OCI-LY3 (cell line): ENCODE measurements around the gene PPIB.

Experiments used
- EZH2phosphoT487 ChIP-seq: fragments of 200-600 bp; shearing (Covaris generic); IDR thresholded peaks from 2 replicates; pipeline ENCODE4 v1.6.1; 2018; ENCODE audit warnings: antibody characterized with exemption, mixed run types, low read depth
- TF ChIP-seq, protein P1 (sequence below): fragments of 200-600, 300-600 bp; sonication (generic); IDR thresholded peaks from 2 replicates; pipeline ENCODE4 v1.5.1; 2014; ENCODE audit warnings: antibody characterized with exemption, low read length, low read depth

DNA sequence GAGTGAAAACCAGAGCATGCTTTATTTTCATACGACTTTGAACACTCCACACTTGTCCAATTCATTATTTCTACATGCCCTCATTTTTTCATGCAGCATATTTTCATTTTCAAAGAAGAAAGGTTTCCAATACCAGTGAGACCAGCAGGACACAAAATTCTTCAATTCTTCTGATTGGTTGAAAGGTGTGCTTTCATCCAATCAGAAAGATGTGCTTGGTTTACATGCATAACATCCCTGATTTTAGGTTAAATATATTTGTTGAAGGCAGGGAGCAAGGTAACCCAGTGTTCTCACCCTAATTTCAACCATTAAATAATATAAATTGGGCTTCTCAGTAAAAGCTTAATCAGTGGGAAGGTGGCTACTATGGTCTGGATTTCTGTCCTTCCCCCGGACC, 47.5 kb upstream of the PPIB start:
- TF ChIP-seq, protein P1, sequence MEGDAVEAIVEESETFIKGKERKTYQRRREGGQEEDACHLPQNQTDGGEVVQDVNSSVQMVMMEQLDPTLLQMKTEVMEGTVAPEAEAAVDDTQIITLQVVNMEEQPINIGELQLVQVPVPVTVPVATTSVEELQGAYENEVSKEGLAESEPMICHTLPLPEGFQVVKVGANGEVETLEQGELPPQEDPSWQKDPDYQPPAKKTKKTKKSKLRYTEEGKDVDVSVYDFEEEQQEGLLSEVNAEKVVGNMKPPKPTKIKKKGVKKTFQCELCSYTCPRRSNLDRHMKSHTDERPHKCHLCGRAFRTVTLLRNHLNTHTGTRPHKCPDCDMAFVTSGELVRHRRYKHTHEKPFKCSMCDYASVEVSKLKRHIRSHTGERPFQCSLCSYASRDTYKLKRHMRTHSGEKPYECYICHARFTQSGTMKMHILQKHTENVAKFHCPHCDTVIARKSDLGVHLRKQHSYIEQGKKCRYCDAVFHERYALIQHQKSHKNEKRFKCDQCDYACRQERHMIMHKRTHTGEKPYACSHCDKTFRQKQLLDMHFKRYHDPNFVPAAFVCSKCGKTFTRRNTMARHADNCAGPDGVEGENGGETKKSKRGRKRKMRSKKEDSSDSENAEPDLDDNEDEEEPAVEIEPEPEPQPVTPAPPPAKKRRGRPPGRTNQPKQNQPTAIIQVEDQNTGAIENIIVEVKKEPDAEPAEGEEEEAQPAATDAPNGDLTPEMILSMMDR, result no peak
- TF ChIP-seq EZH2phosphoT487, result no peak
